ENCODE data around the gene ADGRV1. TPM values are rescaled to one million over a fixed set of nuclear protein-coding genes. Genes with fewer than 3 reads are reported as not detected.
A peak's percentile ranks its signal among the peaks of the same experiment; 100 is the strongest.

ADGRV1 gene
- total RNA-seq, 1 donor from 2014 or later = 18.2 TPM

- no peaks in the 10 kb centered on the region for H3K4me1 Mint-ChIP-seq (ENCODE audit: low read depth, unreplicated experiment)
- H3K36me3 Mint-ChIP-seq (ENCODE audit: unreplicated experiment) = peaks cover 9% of the 10 kb centered on the region
- peaks cover 5% of the 10 kb centered on the region for H3K9me3 Mint-ChIP-seq (ENCODE audit: unreplicated experiment)
- H3K4me3 Mint-ChIP-seq (ENCODE audit: unreplicated experiment) = no peak overlapping the region
- no peaks in the 10 kb centered on the region for H3K27me3 Mint-ChIP-seq (ENCODE audit: unreplicated experiment)
- peak; percentile 79 for TF ChIP-seq CTCF (IDR thresholded peaks at IDR 0.05; ENCODE audit: partially characterized antibody, unreplicated experiment)
- peak; percentile 32 for DNase-seq
- no peak overlapping the region for H3K27ac Mint-ChIP-seq (ENCODE audit: unreplicated experiment)
Measured at GRCh38 chr5:90802474-90803317, 244.1 kb downstream of the ADGRV1 start.

GRCh38 chr5:90803381-90803780 is 244.8 kb downstream of the ADGRV1 start:
- H3K36me3 Mint-ChIP-seq (ENCODE audit: unreplicated experiment) = peaks cover 6% of the 10 kb centered on the region
- H3K27ac Mint-ChIP-seq (ENCODE audit: unreplicated experiment) = no peak overlapping the region
- H3K4me1 Mint-ChIP-seq (ENCODE audit: low read depth, unreplicated experiment) = no peaks in the 10 kb centered on the region
- DNase-seq = no peak
- no peaks in the 10 kb centered on the region for H3K27me3 Mint-ChIP-seq (ENCODE audit: unreplicated experiment)
- no peak for TF ChIP-seq CTCF (IDR thresholded peaks at IDR 0.05; ENCODE audit: partially characterized antibody, unreplicated experiment)
- H3K4me3 Mint-ChIP-seq (ENCODE audit: unreplicated experiment) = no peak overlapping the region
- peaks cover 2% of the 10 kb centered on the region for H3K9me3 Mint-ChIP-seq (ENCODE audit: unreplicated experiment)

GRCh38 chr5:90803876-90804275 is 245.3 kb downstream of the ADGRV1 start:
- Mint-ChIP-seq H3K27me3 (ENCODE audit: unreplicated experiment) (no peaks in the 10 kb centered on the region), H3K9me3 (ENCODE audit: unreplicated experiment) (peaks cover 2% of the 10 kb centered on the region), H3K27ac (ENCODE audit: unreplicated experiment) (no peak overlapping the region), H3K36me3 (ENCODE audit: unreplicated experiment) (peaks cover 6% of the 10 kb centered on the region), H3K4me3 (ENCODE audit: unreplicated experiment) (no peak overlapping the region), H3K4me1 (ENCODE audit: low read depth, unreplicated experiment) (no peaks in the 10 kb centered on the region)
- TF ChIP-seq CTCF (IDR thresholded peaks at IDR 0.05; ENCODE audit: partially characterized antibody, unreplicated experiment) = no peak
- no peak for DNase-seq

GRCh38 chr5:90807496-90807895 is 248.9 kb downstream of the ADGRV1 start:
- H3K36me3 Mint-ChIP-seq (ENCODE audit: unreplicated experiment) = no peaks in the 10 kb centered on the region
- H3K4me3 Mint-ChIP-seq (ENCODE audit: unreplicated experiment) = no peak overlapping the region
- no peak for TF ChIP-seq CTCF (IDR thresholded peaks at IDR 0.05; ENCODE audit: partially characterized antibody, unreplicated experiment)
- DNase-seq = no peak
- H3K27ac Mint-ChIP-seq (ENCODE audit: unreplicated experiment) = no peak overlapping the region
- no peaks in the 10 kb centered on the region for H3K27me3 Mint-ChIP-seq (ENCODE audit: unreplicated experiment)
- no peaks in the 10 kb centered on the region for H3K4me1 Mint-ChIP-seq (ENCODE audit: low read depth, unreplicated experiment)
- no peaks in the 10 kb centered on the region for H3K9me3 Mint-ChIP-seq (ENCODE audit: unreplicated experiment)

- Mint-ChIP-seq H3K4me1 (ENCODE audit: low read depth, unreplicated experiment) (no peaks in the 10 kb centered on the region), H3K27me3 (ENCODE audit: unreplicated experiment) (no peaks in the 10 kb centered on the region), H3K36me3 (ENCODE audit: unreplicated experiment) (no peaks in the 10 kb centered on the region), H3K4me3 (ENCODE audit: unreplicated experiment) (no peak overlapping the region), H3K9me3 (ENCODE audit: unreplicated experiment) (no peaks in the 10 kb centered on the region), H3K27ac (ENCODE audit: unreplicated experiment) (no peak overlapping the region)
- TF ChIP-seq CTCF (IDR thresholded peaks at IDR 0.05; ENCODE audit: partially characterized antibody, unreplicated experiment) = no peak
- DNase-seq = no peak
Measured at GRCh38 chr5:90809311-90810056, 250.9 kb downstream of the ADGRV1 start.

Measured in glutamatergic neuron (in vitro differentiated cells).